GM23338 (cell line): Measurements from ENCODE around the gene ACOXL. TPM values are rescaled to one million over a fixed set of nuclear protein-coding genes. Genes with fewer than 3 reads are reported as not detected.

ENCODE experiments used
- ATAC-seq: fragments of 200-7000 bp; cut with Tn5 transposase; 3 replicates; pipeline ENCODE4 v1.9.1; 2020
- DNase-seq: peaks from one replicate; pipeline ENCODE4 v3.0.0-alpha.2; 2015; ENCODE audit warnings: low spot score
- H2AFZ ChIP-seq: fragments of 200-600 bp; sonication (generic); 2 replicates; pipeline ENCODE4 v1.8.0; 2016; ENCODE audit warnings: antibody characterized with exemption, mild to moderate bottlenecking, moderate library complexity
- H3F3A ChIP-seq: fragments of 200-600 bp; sonication (generic); replicated peaks from 2 replicates; pipeline ENCODE4 v1.8.0; 2017; ENCODE audit warnings: antibody characterized with exemption, mixed run types, low read depth
- H3K27ac ChIP-seq: fragments of 200-600 bp; sonication (generic); 2 replicates; pipeline ENCODE4 v1.6.1; 2016; ENCODE audit warnings: low read depth
- H3K27me3 ChIP-seq: fragments of 200-600 bp; sonication (generic); 2 replicates; pipeline ENCODE4 v1.8.0; 2016; ENCODE audit warnings: mild to moderate bottlenecking, mixed run types, moderate library complexity; ENCODE audit not compliant: insufficient read depth
- H3K36me3 ChIP-seq: fragments of 200-600 bp; sonication (generic); 2 replicates; pipeline ENCODE4 v1.8.0; 2016; ENCODE audit warnings: mild to moderate bottlenecking; ENCODE audit not compliant: insufficient read depth
- H3K4me1 ChIP-seq: fragments of 200-600 bp; sonication (generic); 2 replicates; pipeline ENCODE4 v1.8.0; 2016; ENCODE audit warnings: mild to moderate bottlenecking, moderate library complexity; ENCODE audit not compliant: insufficient read depth
- H3K4me2 ChIP-seq: fragments of 200-600 bp; sonication (generic); 2 replicates; pipeline ENCODE4 v1.7.1; 2017; ENCODE audit warnings: mixed run types
- H3K4me3 ChIP-seq: fragments of 200-600 bp; sonication (generic); 2 replicates; pipeline ENCODE4 v1.6.1; 2016; ENCODE audit warnings: mixed run types
- H3K79me2 ChIP-seq: fragments of 200-600 bp; sonication (generic); replicated peaks from 2 replicates; pipeline ENCODE4 v1.8.0; 2017; ENCODE audit warnings: mild to moderate bottlenecking; ENCODE audit not compliant: insufficient read depth
- H3K9me2 ChIP-seq: fragments of 200-600 bp; sonication (generic); 2 replicates; pipeline ENCODE4 v1.8.0; 2017; ENCODE audit not compliant: insufficient read depth
- H4K20me1 ChIP-seq: fragments of 200-600 bp; sonication (generic); replicated peaks from 2 replicates; pipeline ENCODE4 v1.8.0; 2017; ENCODE audit warnings: mild to moderate bottlenecking; ENCODE audit not compliant: insufficient read depth
- H3K27ac Mint-ChIP-seq: 2 replicates; pipeline ENCODE4 v1.8.0; 2020; ENCODE audit warnings: inconsistent platforms, mild to moderate bottlenecking, moderate library complexity, mixed read lengths
- H3K27me3 Mint-ChIP-seq: 3 replicates; pipeline ENCODE4 v1.8.0; 2022; ENCODE audit warnings: low read depth, mild to moderate bottlenecking, moderate library complexity, mixed read lengths, inconsistent platforms; ENCODE audit not compliant: insufficient read depth, poor library complexity
- H3K36me3 Mint-ChIP-seq: 3 replicates; pipeline ENCODE4 v1.8.0; 2021; ENCODE audit warnings: low read depth, mild to moderate bottlenecking, inconsistent platforms, moderate library complexity, mixed read lengths
- H3K4me1 Mint-ChIP-seq: 3 replicates; pipeline ENCODE4 v1.8.0; 2020; ENCODE audit warnings: mild to moderate bottlenecking, inconsistent platforms, mixed read lengths
- H3K4me3 Mint-ChIP-seq: 3 replicates; pipeline ENCODE4 v1.8.0; 2021; ENCODE audit warnings: moderate library complexity, mild to moderate bottlenecking, inconsistent platforms, mixed read lengths
- H3K9me3 Mint-ChIP-seq: 3 replicates; pipeline ENCODE4 v1.8.0; 2020; ENCODE audit warnings: moderate library complexity, mild to moderate bottlenecking, inconsistent platforms, mixed read lengths
- CREB1 ChIP-seq: fragments of 250-450 bp; sonication (Bioruptor Pico); IDR thresholded peaks from 2 replicates; pipeline ENCODE4 v1.5.0; 2020; ENCODE audit warnings: low read depth, mild to moderate bottlenecking, moderate library complexity
- CTCF ChIP-seq, 2 experiments: fragments of 200-600 bp in 1 of 2; sonication (generic) in 1 of 2; conservative IDR thresholded peaks; 2 replicates each; pipeline versions ENCODE4 v1.5.1 to v1.6.1; 2016 to 2017; ENCODE audit warnings: antibody characterized with exemption in 2 of 2, low read depth in 2 of 2, mild to moderate bottlenecking in 2 of 2, moderate library complexity in 1 of 2
- EZH2 ChIP-seq: fragments of 200-600 bp; sonication (generic); IDR thresholded peaks from one replicate; pipeline ENCODE4 v1.8.0; 2017; ENCODE audit warnings: antibody characterized with exemption, mild to moderate bottlenecking, low read depth; ENCODE audit not compliant: unreplicated experiment
- STAT1 ChIP-seq: IDR thresholded peaks from one replicate; pipeline ENCODE4 v1.6.1; 2016; ENCODE audit warnings: antibody characterized with exemption; ENCODE audit not compliant: unreplicated experiment
- ZNF114 ChIP-seq: fragments of 250-450 bp; sonication (Bioruptor Pico); IDR thresholded peaks from 2 replicates; pipeline ENCODE4 v1.5.0; 2020; ENCODE audit warnings: mild to moderate bottlenecking, moderate library complexity
- polyA plus RNA-seq: library from polyadenylated mRNA; unstranded; fragments of >200 nt; fragmentation: Nextera tagmentation; extraction: Ambion mirVana; gene quantifications from 2 replicates; pipeline ENCODE4 v1.2.1, GENCODE V29; 2016
- total RNA-seq: library from RNA; depleted of rRNA; stranded (reverse); fragments of >200 nt; shearing (Covaris generic); gene quantifications from 2 replicates; pipeline ENCODE4 v1.2.3, GENCODE V29; 2014
- TF ChIP-seq, protein P1 (sequence below): fragments of 250-450 bp; sonication (Bioruptor Pico); IDR thresholded peaks from 2 replicates; pipeline ENCODE4 v1.5.0; 2020; ENCODE audit warnings: mild to moderate bottlenecking, moderate library complexity
- TF ChIP-seq, protein P2 (sequence below): IDR thresholded peaks from 2 replicates; pipeline ENCODE4 v1.6.1; 2016; ENCODE audit warnings: antibody characterized with exemption

The ACOXL gene
- total and polyA plus RNA-seq, 2 experiments from 2014 or later = 9.0 to 14.7 TPM

DNA sequence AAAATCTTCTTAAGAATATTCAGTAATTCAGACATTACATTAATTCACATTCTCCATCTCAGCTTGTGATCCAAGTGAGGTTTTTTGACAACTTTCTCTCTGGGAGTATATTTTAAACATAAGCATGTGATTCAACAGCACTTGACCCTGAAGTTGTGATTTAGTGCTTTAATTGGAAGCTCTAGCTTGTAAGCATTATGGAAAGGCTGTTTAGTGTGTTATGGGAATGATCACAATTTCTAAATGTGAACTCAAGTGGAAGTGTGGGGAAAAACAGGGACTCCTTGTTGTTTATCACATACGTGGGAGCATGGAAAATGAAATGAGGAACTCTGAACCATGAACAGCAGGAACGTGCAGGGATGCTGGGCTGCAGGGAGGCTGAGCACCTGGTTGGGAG is 239.4 kb downstream of the ACOXL start:
- Histone ChIP-seq H4K20me1 (no peaks in the 10 kb centered on the region), H3K4me2 (no peak overlapping the region), H3K36me3 (no peaks in the 10 kb centered on the region), H3K79me2 (no peaks in the 10 kb centered on the region), H3K4me1 (no peaks in the 10 kb centered on the region), H3K4me3 (no peak overlapping the region), H3K27ac (no peak overlapping the region), H3K9me2 (no peaks in the 10 kb centered on the region), H3F3A (no peaks in the 10 kb centered on the region), H2AFZ (no peak overlapping the region), H3K27me3 (no peaks in the 10 kb centered on the region)
- H3K4me3 Mint-ChIP-seq = no peak overlapping the region
- H3K27me3 Mint-ChIP-seq = peaks cover 1% of the 10 kb centered on the region
- peaks cover 11% of the 10 kb centered on the region; the same call in 2 of the 3 replicates for H3K9me3 Mint-ChIP-seq
- no peak for ATAC-seq
- peaks cover 16% of the 10 kb centered on the region for H3K36me3 Mint-ChIP-seq
- no peak overlapping the region for H3K27ac Mint-ChIP-seq
- no peak for TF ChIP-seq ZNF114 (CRISPR knock-in tag)
- TF ChIP-seq CREB1 = no peak
- TF ChIP-seq, protein P1, sequence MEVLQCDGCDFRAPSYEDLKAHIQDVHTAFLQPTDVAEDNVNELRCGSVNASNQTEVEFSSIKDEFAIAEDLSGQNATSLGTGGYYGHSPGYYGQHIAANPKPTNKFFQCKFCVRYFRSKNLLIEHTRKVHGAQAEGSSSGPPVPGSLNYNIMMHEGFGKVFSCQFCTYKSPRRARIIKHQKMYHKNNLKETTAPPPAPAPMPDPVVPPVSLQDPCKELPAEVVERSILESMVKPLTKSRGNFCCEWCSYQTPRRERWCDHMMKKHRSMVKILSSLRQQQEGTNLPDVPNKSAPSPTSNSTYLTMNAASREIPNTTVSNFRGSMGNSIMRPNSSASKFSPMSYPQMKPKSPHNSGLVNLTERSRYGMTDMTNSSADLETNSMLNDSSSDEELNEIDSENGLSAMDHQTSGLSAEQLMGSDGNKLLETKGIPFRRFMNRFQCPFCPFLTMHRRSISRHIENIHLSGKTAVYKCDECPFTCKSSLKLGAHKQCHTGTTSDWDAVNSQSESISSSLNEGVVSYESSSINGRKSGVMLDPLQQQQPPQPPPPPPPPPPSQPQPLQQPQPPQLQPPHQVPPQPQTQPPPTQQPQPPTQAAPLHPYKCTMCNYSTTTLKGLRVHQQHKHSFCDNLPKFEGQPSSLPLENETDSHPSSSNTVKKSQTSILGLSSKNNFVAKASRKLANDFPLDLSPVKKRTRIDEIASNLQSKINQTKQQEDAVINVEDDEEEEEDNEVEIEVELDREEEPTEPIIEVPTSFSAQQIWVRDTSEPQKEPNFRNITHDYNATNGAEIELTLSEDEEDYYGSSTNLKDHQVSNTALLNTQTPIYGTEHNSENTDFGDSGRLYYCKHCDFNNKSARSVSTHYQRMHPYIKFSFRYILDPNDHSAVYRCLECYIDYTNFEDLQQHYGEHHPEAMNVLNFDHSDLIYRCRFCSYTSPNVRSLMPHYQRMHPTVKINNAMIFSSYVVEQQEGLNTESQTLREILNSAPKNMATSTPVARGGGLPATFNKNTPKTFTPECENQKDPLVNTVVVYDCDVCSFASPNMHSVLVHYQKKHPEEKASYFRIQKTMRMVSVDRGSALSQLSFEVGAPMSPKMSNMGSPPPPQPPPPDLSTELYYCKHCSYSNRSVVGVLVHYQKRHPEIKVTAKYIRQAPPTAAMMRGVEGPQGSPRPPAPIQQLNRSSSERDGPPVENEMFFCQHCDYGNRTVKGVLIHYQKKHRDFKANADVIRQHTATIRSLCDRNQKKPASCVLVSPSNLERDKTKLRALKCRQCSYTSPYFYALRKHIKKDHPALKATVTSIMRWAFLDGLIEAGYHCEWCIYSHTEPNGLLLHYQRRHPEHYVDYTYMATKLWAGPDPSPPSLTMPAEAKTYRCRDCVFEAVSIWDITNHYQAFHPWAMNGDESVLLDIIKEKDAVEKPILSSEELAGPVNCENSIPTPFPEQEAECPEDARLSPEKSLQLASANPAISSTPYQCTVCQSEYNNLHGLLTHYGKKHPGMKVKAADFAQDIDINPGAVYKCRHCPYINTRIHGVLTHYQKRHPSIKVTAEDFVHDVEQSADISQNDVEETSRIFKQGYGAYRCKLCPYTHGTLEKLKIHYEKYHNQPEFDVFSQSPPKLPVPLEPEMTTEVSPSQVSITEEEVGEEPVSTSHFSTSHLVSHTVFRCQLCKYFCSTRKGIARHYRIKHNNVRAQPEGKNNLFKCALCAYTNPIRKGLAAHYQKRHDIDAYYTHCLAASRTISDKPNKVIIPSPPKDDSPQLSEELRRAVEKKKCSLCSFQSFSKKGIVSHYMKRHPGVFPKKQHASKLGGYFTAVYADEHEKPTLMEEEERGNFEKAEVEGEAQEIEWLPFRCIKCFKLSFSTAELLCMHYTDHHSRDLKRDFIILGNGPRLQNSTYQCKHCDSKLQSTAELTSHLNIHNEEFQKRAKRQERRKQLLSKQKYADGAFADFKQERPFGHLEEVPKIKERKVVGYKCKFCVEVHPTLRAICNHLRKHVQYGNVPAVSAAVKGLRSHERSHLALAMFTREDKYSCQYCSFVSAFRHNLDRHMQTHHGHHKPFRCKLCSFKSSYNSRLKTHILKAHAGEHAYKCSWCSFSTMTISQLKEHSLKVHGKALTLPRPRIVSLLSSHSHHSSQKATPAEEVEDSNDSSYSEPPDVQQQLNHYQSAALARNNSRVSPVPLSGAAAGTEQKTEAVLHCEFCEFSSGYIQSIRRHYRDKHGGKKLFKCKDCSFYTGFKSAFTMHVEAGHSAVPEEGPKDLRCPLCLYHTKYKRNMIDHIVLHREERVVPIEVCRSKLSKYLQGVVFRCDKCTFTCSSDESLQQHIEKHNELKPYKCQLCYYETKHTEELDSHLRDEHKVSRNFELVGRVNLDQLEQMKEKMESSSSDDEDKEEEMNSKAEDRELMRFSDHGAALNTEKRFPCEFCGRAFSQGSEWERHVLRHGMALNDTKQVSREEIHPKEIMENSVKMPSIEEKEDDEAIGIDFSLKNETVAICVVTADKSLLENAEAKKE (CRISPR knock-in tag) = no peak
- TF ChIP-seq, protein P2, sequence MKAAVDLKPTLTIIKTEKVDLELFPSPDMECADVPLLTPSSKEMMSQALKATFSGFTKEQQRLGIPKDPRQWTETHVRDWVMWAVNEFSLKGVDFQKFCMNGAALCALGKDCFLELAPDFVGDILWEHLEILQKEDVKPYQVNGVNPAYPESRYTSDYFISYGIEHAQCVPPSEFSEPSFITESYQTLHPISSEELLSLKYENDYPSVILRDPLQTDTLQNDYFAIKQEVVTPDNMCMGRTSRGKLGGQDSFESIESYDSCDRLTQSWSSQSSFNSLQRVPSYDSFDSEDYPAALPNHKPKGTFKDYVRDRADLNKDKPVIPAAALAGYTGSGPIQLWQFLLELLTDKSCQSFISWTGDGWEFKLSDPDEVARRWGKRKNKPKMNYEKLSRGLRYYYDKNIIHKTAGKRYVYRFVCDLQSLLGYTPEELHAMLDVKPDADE = no peak
- TF ChIP-seq EZH2 = no peak
- H3K4me1 Mint-ChIP-seq = peaks cover 3% of the 10 kb centered on the region; the same call in 2 of the 3 replicates
- DNase-seq = no peak

DNA sequence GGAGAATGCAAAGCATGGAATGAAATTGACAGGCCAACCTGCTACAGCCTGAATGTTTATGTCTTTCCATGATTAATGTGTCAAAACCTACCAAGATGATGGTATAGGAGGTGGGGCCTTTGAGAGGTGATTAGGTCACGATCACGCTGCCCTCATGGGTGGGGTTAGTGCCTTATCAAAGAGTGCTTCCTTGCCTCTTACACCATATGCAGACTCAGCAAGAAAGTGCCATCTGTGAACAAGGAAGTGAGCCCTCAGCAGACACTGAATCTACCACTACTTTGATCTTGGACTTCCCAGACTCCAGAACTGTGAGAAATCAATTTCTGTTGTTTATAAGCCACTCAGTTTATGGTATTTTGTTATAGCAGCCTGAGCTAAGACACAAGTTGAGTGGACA is 240.9 kb downstream of the ACOXL start:
- Histone ChIP-seq H2AFZ (no peak overlapping the region), H3F3A (no peaks in the 10 kb centered on the region), H3K36me3 (no peaks in the 10 kb centered on the region), H3K4me3 (no peak overlapping the region), H3K27me3 (no peaks in the 10 kb centered on the region), H3K27ac (no peak overlapping the region), H3K79me2 (no peaks in the 10 kb centered on the region), H4K20me1 (no peaks in the 10 kb centered on the region), H3K4me2 (no peak overlapping the region), H3K9me2 (no peaks in the 10 kb centered on the region), H3K4me1 (no peaks in the 10 kb centered on the region)
- no peak for DNase-seq
- Mint-ChIP-seq H3K36me3 (peaks cover 16% of the 10 kb centered on the region), H3K9me3 (peaks cover 11% of the 10 kb centered on the region; the same call in 2 of the 3 replicates), H3K27me3 (peaks cover 1% of the 10 kb centered on the region), H3K4me3 (no peak overlapping the region), H3K27ac (no peak overlapping the region), H3K4me1 (peaks cover 3% of the 10 kb centered on the region; the same call in 2 of the 3 replicates)
- no peak for ATAC-seq
- no peak for TF ChIP-seq STAT1
- no peak for TF ChIP-seq CTCF (conservative IDR thresholded peaks at IDR 0.05; ENCODE audit: low read depth in 2 of 2)
